ENCODE measurements around the gene IPO8. TPM values are rescaled to one million over a fixed set of nuclear protein-coding genes. Genes with fewer than 3 reads are reported as not detected.

Gene IPO8
- total RNA-seq, 2 experiments from 2014 or later = 17.2 to 17.5 TPM

- no peak overlapping the region for H3K27ac ChIP-seq (ENCODE audit: low read depth in 1 of 2, low read length in 2 of 2)
- no peaks in the 10 kb centered on the region for H3K36me3 Mint-ChIP-seq (ENCODE audit: low read depth)
- ChIA-PET POLR2A (no interaction called here), CTCF (no interaction called here)
- H3K4me3 ChIP-seq (ENCODE audit: low read length) = no peak overlapping the region
- no peak overlapping the region for H3K27ac Mint-ChIP-seq
- ATAC-seq (ENCODE audit: poor library complexity) (no peak), DNase-seq (no peak)
- H3K9me3 ChIP-seq (ENCODE audit: control insufficient read depth in 1 of 2, insufficient read depth in 1 of 2, low read length in 2 of 2) = no peaks in the 10 kb centered on the region
- H3K4me3 Mint-ChIP-seq = no peak overlapping the region
- H3K4me1 ChIP-seq (ENCODE audit: insufficient read depth, low read length) = no peaks in the 10 kb centered on the region
- no peaks in the 10 kb centered on the region for H3K4me1 Mint-ChIP-seq (ENCODE audit: low read depth)
- intact Hi-C loops (cut with DNase I, micrococcal nuclease) = no loop called here
- no peaks in the 10 kb centered on the region for H3K27me3 Mint-ChIP-seq
- no peaks in the 10 kb centered on the region for H3K9me3 Mint-ChIP-seq
- TF ChIP-seq, protein P1, sequence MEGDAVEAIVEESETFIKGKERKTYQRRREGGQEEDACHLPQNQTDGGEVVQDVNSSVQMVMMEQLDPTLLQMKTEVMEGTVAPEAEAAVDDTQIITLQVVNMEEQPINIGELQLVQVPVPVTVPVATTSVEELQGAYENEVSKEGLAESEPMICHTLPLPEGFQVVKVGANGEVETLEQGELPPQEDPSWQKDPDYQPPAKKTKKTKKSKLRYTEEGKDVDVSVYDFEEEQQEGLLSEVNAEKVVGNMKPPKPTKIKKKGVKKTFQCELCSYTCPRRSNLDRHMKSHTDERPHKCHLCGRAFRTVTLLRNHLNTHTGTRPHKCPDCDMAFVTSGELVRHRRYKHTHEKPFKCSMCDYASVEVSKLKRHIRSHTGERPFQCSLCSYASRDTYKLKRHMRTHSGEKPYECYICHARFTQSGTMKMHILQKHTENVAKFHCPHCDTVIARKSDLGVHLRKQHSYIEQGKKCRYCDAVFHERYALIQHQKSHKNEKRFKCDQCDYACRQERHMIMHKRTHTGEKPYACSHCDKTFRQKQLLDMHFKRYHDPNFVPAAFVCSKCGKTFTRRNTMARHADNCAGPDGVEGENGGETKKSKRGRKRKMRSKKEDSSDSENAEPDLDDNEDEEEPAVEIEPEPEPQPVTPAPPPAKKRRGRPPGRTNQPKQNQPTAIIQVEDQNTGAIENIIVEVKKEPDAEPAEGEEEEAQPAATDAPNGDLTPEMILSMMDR (IDR thresholded peaks at IDR 0.05) = no peak
- no peaks in the 10 kb centered on the region for H3K36me3 ChIP-seq (ENCODE audit: insufficient read depth, low read length)
- no peaks in the 10 kb centered on the region for H3K27me3 ChIP-seq (ENCODE audit: control insufficient read depth in 1 of 2, insufficient read depth in 2 of 2, low read length in 2 of 2)
Observed at GRCh38 chr12:30617346-30618016, 78.2 kb downstream of the IPO8 start.

- Histone ChIP-seq H3K27ac (ENCODE audit: low read depth in 1 of 2, low read length in 2 of 2) (no peak overlapping the region), H3K27me3 (ENCODE audit: control insufficient read depth in 1 of 2, insufficient read depth in 2 of 2, low read length in 2 of 2) (no peaks in the 10 kb centered on the region), H3K4me1 (ENCODE audit: insufficient read depth, low read length) (no peaks in the 10 kb centered on the region), H3K36me3 (ENCODE audit: insufficient read depth, low read length) (no peaks in the 10 kb centered on the region), H3K4me3 (ENCODE audit: low read length) (no peak overlapping the region), H3K9me3 (ENCODE audit: control insufficient read depth in 1 of 2, insufficient read depth in 1 of 2, low read length in 2 of 2) (no peaks in the 10 kb centered on the region)
- CTCF ChIA-PET = no interaction called here
- DNase-seq = no peak
- no peaks in the 10 kb centered on the region for H3K27me3 Mint-ChIP-seq
- TF ChIP-seq, protein P1 (IDR thresholded peaks at IDR 0.05) = no peak
- intact Hi-C loops (cut with DNase I, micrococcal nuclease) = no loop called here
- no peak overlapping the region for H3K27ac Mint-ChIP-seq
- POLR2A ChIA-PET = no interaction called here
- H3K4me3 Mint-ChIP-seq = no peak overlapping the region
- ATAC-seq (ENCODE audit: poor library complexity) = no peak
- H3K4me1 Mint-ChIP-seq (ENCODE audit: low read depth) = no peaks in the 10 kb centered on the region
- no peaks in the 10 kb centered on the region for H3K36me3 Mint-ChIP-seq (ENCODE audit: low read depth)
- no peaks in the 10 kb centered on the region for H3K9me3 Mint-ChIP-seq
Observed at GRCh38 chr12:30614031-30614430, 81.6 kb downstream of the IPO8 start.

DNA sequence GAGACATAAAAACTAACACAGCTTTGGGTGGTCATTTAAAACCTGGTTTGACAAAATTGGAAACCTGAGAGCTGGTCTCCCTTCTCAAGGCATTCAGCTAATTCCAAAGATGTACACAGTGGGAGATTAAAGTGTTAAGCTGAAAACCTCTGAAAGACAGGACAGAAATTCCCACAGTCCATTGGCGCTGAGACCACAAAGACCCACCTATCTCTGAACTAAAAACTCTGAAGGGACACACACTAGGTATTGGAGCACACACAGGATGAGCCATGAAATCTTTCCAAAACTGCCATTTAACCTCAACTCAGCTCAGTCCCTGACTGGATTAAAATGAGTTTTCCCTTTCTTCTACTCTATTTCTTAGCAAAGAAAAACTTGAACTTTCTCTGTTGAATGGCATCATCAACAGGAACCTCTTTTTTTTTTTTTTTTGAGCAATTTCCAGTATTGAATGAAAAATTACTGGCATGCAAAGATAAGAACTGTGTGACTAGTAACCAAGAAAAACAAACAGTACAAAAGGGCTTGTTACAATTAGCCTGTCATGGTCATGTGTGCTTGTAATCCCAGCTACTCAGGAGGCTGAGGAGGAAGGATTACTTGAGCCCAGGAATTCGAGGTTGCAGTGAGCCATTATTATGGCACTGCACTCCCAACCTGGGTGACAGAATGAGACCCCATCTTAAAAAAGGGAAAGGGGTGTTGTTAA is 82.4 kb downstream of the IPO8 start:
- H3K9me3 Mint-ChIP-seq = peaks cover 1% of the 10 kb centered on the region
- H3K4me3 Mint-ChIP-seq = no peak overlapping the region
- no peak overlapping the region for H3K4me3 ChIP-seq (ENCODE audit: low read length)
- no peak overlapping the region for H3K27ac ChIP-seq (ENCODE audit: low read depth in 1 of 2, low read length in 2 of 2)
- H3K27me3 Mint-ChIP-seq = no peaks in the 10 kb centered on the region
- ChIA-PET CTCF (no interaction called here), POLR2A (no interaction called here)
- intact Hi-C loops (cut with DNase I, micrococcal nuclease) = no loop called here
- no peaks in the 10 kb centered on the region for H3K27me3 ChIP-seq (ENCODE audit: control insufficient read depth in 1 of 2, insufficient read depth in 2 of 2, low read length in 2 of 2)
- H3K36me3 Mint-ChIP-seq (ENCODE audit: low read depth) = no peaks in the 10 kb centered on the region
- no peaks in the 10 kb centered on the region for H3K9me3 ChIP-seq (ENCODE audit: control insufficient read depth in 1 of 2, insufficient read depth in 1 of 2, low read length in 2 of 2)
- TF ChIP-seq, protein P1 (IDR thresholded peaks at IDR 0.05) = no peak
- H3K36me3 ChIP-seq (ENCODE audit: insufficient read depth, low read length) = no peaks in the 10 kb centered on the region
- no peak overlapping the region for H3K27ac Mint-ChIP-seq
- H3K4me1 ChIP-seq (ENCODE audit: insufficient read depth, low read length) = no peaks in the 10 kb centered on the region
- H3K4me1 Mint-ChIP-seq (ENCODE audit: low read depth) = no peaks in the 10 kb centered on the region
- ATAC-seq (ENCODE audit: poor library complexity) (no peak), DNase-seq (no peak)

Data from CD4-positive, alpha-beta T cell (primary cell).